ENCODE data around the gene ATG7. TPM values are rescaled to one million over a fixed set of nuclear protein-coding genes. Genes with fewer than 3 reads are reported as not detected.

The ATG7 gene
- total and polyA plus RNA-seq, 3 experiments from 2014 or later, result 13.8 to 28.2 (median 28.0) TPM

DNA sequence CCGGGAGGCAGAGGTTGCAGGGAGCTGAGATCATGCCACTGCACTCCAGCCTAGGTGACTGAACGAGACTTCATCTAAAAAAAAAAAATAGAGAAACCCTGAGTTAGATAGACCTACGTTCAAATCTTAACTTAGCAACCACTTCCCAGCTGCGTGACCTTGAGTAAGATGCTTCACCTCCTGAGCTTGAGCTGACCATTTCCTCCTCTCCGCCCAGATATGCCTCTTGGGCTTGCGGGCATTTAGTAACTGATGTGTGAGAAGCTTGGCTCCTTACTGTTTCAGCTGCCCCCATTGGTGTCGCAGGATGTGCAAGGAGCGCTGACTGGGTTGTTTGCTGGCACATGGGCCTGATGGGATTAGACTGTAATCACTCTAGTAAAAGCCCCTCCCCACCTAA, 26.9 kb upstream of the ATG7 start:
- Mint-ChIP-seq H3K36me3 (peaks cover 0 to 3% (median 0%) of the 10 kb centered on the region in 3 donors), H3K4me3 (no peak overlapping the region), H3K9me3 (no peaks in the 10 kb centered on the region), H3K4me1 (no peaks in the 10 kb centered on the region), H3K27me3 (peaks cover 0 to 2% of the 10 kb centered on the region in 2 donors), H3K27ac (no peak overlapping the region)
- Histone ChIP-seq H3K9me3 (ENCODE audit: low read length) (no peaks in the 10 kb centered on the region), H3K4me3 (ENCODE audit: low read length) (no peak overlapping the region), H3K4me1 (ENCODE audit: insufficient read depth, low read length) (no peaks in the 10 kb centered on the region), H3K27me3 (ENCODE audit: insufficient read depth, low read length, poor library complexity, severe bottlenecking) (no peaks in the 10 kb centered on the region), H3K27ac (ENCODE audit: low read depth, low read length) (no peak overlapping the region), H3K36me3 (ENCODE audit: insufficient read depth, low read length) (no peaks in the 10 kb centered on the region)
- no peak for DNase-seq
- ChIA-PET CTCF (interaction anchor here (3.0 kb wide), 1 partner anchor 89 kb away, joined by 11 read pairs; no protein-coding TSS in a partner anchor), POLR2A (no interaction called here)

DNA sequence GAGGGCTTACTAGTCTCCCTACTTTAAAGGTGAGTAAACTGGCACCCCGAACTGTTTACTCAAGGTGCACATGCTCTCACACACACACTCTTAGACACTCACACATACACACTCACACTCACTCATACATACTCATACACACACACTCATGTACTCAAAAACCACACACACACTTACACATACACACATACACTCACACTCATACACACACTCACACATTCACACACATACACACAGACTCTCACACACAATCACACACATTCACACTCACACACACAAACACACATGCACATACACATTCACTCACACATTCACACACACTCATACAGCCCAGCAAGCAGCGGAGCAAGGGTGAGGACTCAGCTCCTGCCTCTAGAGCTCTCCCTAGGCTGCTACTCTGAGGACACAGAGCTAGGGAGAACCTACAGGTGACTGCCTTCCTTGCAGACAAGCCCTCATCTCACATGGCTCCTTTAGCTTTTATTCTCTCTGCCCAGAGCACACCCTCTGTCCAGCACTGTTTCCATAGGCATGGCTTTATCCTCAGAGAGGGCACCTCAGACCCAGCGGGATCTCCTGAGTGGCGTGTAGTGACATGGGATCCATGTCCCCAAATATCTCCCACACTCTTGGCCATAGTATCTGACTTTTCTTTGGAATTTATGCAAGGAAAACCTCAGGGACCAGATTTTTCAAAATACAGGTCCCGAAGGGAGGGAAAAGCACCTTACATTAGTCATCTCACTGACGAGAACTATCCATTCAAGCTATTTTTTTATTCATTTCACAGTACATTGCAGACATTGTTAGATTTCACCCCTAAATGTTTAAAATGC, 26.2 kb upstream of the ATG7 start:
- Mint-ChIP-seq H3K27me3 (peaks cover 0 to 2% of the 10 kb centered on the region in 2 donors), H3K9me3 (no peaks in the 10 kb centered on the region), H3K4me1 (peaks cover 0 to 4% (median 4%) of the 10 kb centered on the region in 3 donors), H3K27ac (peak overlapping the region in 1 of 8 donors; percentile 6), H3K4me3 (no peak overlapping the region), H3K36me3 (peaks cover 0 to 3% (median 0%) of the 10 kb centered on the region in 3 donors)
- no peak for DNase-seq
- Histone ChIP-seq H3K27me3 (ENCODE audit: insufficient read depth, low read length, poor library complexity, severe bottlenecking) (no peaks in the 10 kb centered on the region), H3K9me3 (ENCODE audit: low read length) (no peaks in the 10 kb centered on the region), H3K27ac (ENCODE audit: low read depth, low read length) (no peak overlapping the region), H3K4me3 (ENCODE audit: low read length) (no peak overlapping the region), H3K36me3 (ENCODE audit: insufficient read depth, low read length) (no peaks in the 10 kb centered on the region), H3K4me1 (ENCODE audit: insufficient read depth, low read length) (peaks cover under 1% of the 10 kb centered on the region)
- POLR2A ChIA-PET, result no interaction called here
- CTCF ChIA-PET, result interaction anchor here (1.5 to 3.0 kb wide), 2 partner anchors 10 to 89 kb away, joined by 4 to 11 read pairs; no protein-coding TSS in a partner anchor

GRCh38 chr3:11246663-11246970, 25.6 kb upstream of the ATG7 start:
- H3K4me1 ChIP-seq (ENCODE audit: insufficient read depth, low read length), result peaks cover 6% of the 10 kb centered on the region

GRCh38 chr3:11247362-11247761, 24.8 kb upstream of the ATG7 start:
- H3K27me3 Mint-ChIP-seq, result peaks cover 0 to 2% of the 10 kb centered on the region in 2 donors
- no peak for DNase-seq
- Histone ChIP-seq H3K4me3 (ENCODE audit: low read length) (no peak overlapping the region), H3K36me3 (ENCODE audit: insufficient read depth, low read length) (no peaks in the 10 kb centered on the region), H3K9me3 (ENCODE audit: low read length) (no peaks in the 10 kb centered on the region), H3K27ac (ENCODE audit: low read depth, low read length) (no peak overlapping the region), H3K4me1 (ENCODE audit: insufficient read depth, low read length) (peaks cover 7% of the 10 kb centered on the region), H3K27me3 (ENCODE audit: insufficient read depth, low read length, poor library complexity, severe bottlenecking) (no peaks in the 10 kb centered on the region)
- H3K4me3 Mint-ChIP-seq, result no peak overlapping the region
- H3K9me3 Mint-ChIP-seq, result no peaks in the 10 kb centered on the region
- peak overlapping the region in 1 of 8 donors; percentile 41 for H3K27ac Mint-ChIP-seq
- H3K4me1 Mint-ChIP-seq, result peaks cover 0 to 14% (median 10%) of the 10 kb centered on the region in 3 donors
- ChIA-PET CTCF (interaction anchor here (1.5 to 1.7 kb wide), 2 partner anchors 11 to 88 kb away, joined by 3 to 4 read pairs; no protein-coding TSS in a partner anchor), POLR2A (no interaction called here)
- peaks cover 0 to 3% (median 0%) of the 10 kb centered on the region in 3 donors for H3K36me3 Mint-ChIP-seq

More at GRCh38 chr3:11246663-11246970, 25.6 kb upstream of the ATG7 start:
- ChIA-PET POLR2A (no interaction called here), CTCF (interaction anchor here (1.5 kb wide), 1 partner anchor 10 kb away, joined by 4 read pairs; no protein-coding TSS in a partner anchor)
- H3K27me3 Mint-ChIP-seq, result peaks cover 0 to 2% of the 10 kb centered on the region in 2 donors
- H3K27ac Mint-ChIP-seq, result peak overlapping the region in 1 of 8 donors; percentile 6
- no peak for DNase-seq
- peaks cover 0 to 3% (median 0%) of the 10 kb centered on the region in 3 donors for H3K36me3 Mint-ChIP-seq
- no peak overlapping the region for H3K4me3 Mint-ChIP-seq
- H3K27ac ChIP-seq (ENCODE audit: low read depth, low read length), result no peak overlapping the region
- H3K36me3 ChIP-seq (ENCODE audit: insufficient read depth, low read length), result no peaks in the 10 kb centered on the region
- peaks cover 0 to 9% (median 9%) of the 10 kb centered on the region in 3 donors for H3K4me1 Mint-ChIP-seq
- no peaks in the 10 kb centered on the region for H3K9me3 Mint-ChIP-seq
- H3K9me3 ChIP-seq (ENCODE audit: low read length), result no peaks in the 10 kb centered on the region
- H3K4me3 ChIP-seq (ENCODE audit: low read length), result no peak overlapping the region
- H3K27me3 ChIP-seq (ENCODE audit: insufficient read depth, low read length, poor library complexity, severe bottlenecking), result no peaks in the 10 kb centered on the region

DNA sequence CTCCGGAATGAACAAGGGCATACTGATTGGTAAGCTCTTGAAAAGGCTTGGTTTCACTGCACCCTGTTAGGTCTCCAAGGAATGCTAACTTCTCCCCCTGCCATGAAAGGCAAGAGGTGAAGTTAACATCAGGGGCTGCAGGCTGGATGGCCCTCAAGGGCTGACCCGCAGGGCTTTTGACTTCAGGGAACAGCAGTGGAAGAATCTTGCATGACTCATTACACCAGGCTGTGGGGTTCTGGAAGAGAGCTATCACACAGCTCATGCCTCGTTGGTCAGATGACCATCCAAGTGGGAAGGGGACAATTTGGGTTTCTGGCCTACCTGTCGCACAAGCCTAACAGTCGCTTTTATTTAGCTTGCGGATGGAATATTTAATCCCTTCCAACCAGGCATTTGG, 23.6 kb upstream of the ATG7 start:
- H3K9me3 ChIP-seq (ENCODE audit: low read length), result no peaks in the 10 kb centered on the region
- H3K9me3 Mint-ChIP-seq, result no peaks in the 10 kb centered on the region
- H3K27ac Mint-ChIP-seq, result no peak overlapping the region
- no peak overlapping the region for H3K4me3 ChIP-seq (ENCODE audit: low read length)
- DNase-seq, result no peak
- peaks cover 7% of the 10 kb centered on the region for H3K4me1 ChIP-seq (ENCODE audit: insufficient read depth, low read length)
- ChIA-PET POLR2A (interaction anchor here (0.6 kb wide), 1 partner anchor 39 kb away, joined by 3 read pairs; no protein-coding TSS in a partner anchor), CTCF (interaction anchor here (1.7 kb wide), 1 partner anchor 87 kb away, joined by 3 read pairs; no protein-coding TSS in a partner anchor)
- no peaks in the 10 kb centered on the region for H3K27me3 ChIP-seq (ENCODE audit: insufficient read depth, low read length, poor library complexity, severe bottlenecking)
- H3K4me3 Mint-ChIP-seq, result no peak overlapping the region
- peaks cover 0 to 3% (median 0%) of the 10 kb centered on the region in 3 donors for H3K36me3 Mint-ChIP-seq
- no peaks in the 10 kb centered on the region for H3K36me3 ChIP-seq (ENCODE audit: insufficient read depth, low read length)
- no peak overlapping the region for H3K27ac ChIP-seq (ENCODE audit: low read depth, low read length)
- H3K4me1 Mint-ChIP-seq, result peaks cover 0 to 14% (median 10%) of the 10 kb centered on the region in 3 donors
- peaks cover 2% of the 10 kb centered on the region in 2 donors for H3K27me3 Mint-ChIP-seq

- H3K4me3 ChIP-seq (ENCODE audit: low read length), result no peak overlapping the region
- peaks cover 7% of the 10 kb centered on the region for H3K4me1 ChIP-seq (ENCODE audit: insufficient read depth, low read length)
- H3K27ac ChIP-seq (ENCODE audit: low read depth, low read length), result no peak overlapping the region
- ChIA-PET CTCF (no interaction called here), POLR2A (no interaction called here)
- peak overlapping the region in 6 of 8 donors; percentile 30 to 76 (median 65) for H3K27ac Mint-ChIP-seq
- no peaks in the 10 kb centered on the region for H3K9me3 Mint-ChIP-seq
- H3K4me1 Mint-ChIP-seq, result peaks cover 0 to 14% (median 10%) of the 10 kb centered on the region in 3 donors
- no peaks in the 10 kb centered on the region for H3K27me3 ChIP-seq (ENCODE audit: insufficient read depth, low read length, poor library complexity, severe bottlenecking)
- H3K27me3 Mint-ChIP-seq, result peaks cover 3 to 20% of the 10 kb centered on the region in 2 donors
- H3K9me3 ChIP-seq (ENCODE audit: low read length), result no peaks in the 10 kb centered on the region
- no peak for DNase-seq
- peaks cover 0 to 3% (median 0%) of the 10 kb centered on the region in 3 donors for H3K36me3 Mint-ChIP-seq
- peak overlapping the region in 2 of 7 donors; percentile 30 to 57 for H3K4me3 Mint-ChIP-seq
- H3K36me3 ChIP-seq (ENCODE audit: insufficient read depth, low read length), result no peaks in the 10 kb centered on the region
Measured at GRCh38 chr3:11250902-11251806, 21.0 kb upstream of the ATG7 start.

DNA sequence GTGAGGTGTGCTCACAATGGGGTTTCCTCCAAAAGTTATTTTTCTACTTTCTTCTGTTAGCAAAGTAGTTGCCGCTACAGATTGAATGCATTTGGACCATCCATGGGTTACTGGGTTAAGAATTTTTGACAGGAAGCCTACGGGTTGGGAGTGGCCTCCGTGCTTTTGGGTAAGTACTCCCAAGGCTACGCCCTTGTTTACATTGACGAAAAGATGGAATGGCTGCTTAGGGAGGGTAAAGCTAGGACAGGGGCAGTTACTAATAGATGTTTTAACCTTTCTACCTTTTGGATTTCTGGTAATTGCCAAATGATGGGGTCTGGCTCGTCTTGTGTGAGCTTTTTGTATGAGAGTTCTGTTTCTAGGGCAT, 20.4 kb upstream of the ATG7 start:
- Mint-ChIP-seq H3K4me1 (peaks cover 0 to 14% (median 10%) of the 10 kb centered on the region in 3 donors), H3K4me3 (peak overlapping the region in 2 of 7 donors; percentile 30 to 57), H3K36me3 (peaks cover 0 to 3% (median 0%) of the 10 kb centered on the region in 3 donors), H3K27ac (peak overlapping the region in 4 of 8 donors; percentile 29 to 76 (median 56)), H3K9me3 (no peaks in the 10 kb centered on the region), H3K27me3 (peaks cover 3 to 21% of the 10 kb centered on the region in 2 donors)
- ChIA-PET POLR2A (no interaction called here), CTCF (interaction anchor here (1.5 kb wide), 1 partner anchor 15 kb away, joined by 3 read pairs; no protein-coding TSS in a partner anchor)
- H3K4me3 ChIP-seq (ENCODE audit: low read length), result no peak overlapping the region
- H3K9me3 ChIP-seq (ENCODE audit: low read length), result no peaks in the 10 kb centered on the region
- H3K27ac ChIP-seq (ENCODE audit: low read depth, low read length), result no peak overlapping the region
- no peaks in the 10 kb centered on the region for H3K36me3 ChIP-seq (ENCODE audit: insufficient read depth, low read length)
- peaks cover 7% of the 10 kb centered on the region for H3K4me1 ChIP-seq (ENCODE audit: insufficient read depth, low read length)
- H3K27me3 ChIP-seq (ENCODE audit: insufficient read depth, low read length, poor library complexity, severe bottlenecking), result no peaks in the 10 kb centered on the region
- DNase-seq, result no peak
